ENCODE measurements around the gene PLSCR1.

Gene PLSCR1, protein sequence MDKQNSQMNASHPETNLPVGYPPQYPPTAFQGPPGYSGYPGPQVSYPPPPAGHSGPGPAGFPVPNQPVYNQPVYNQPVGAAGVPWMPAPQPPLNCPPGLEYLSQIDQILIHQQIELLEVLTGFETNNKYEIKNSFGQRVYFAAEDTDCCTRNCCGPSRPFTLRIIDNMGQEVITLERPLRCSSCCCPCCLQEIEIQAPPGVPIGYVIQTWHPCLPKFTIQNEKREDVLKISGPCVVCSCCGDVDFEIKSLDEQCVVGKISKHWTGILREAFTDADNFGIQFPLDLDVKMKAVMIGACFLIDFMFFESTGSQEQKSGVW
- total RNA-seq: 8.3 to 24.6 (median 17.5) reads per million in 9 experiments

DNA sequence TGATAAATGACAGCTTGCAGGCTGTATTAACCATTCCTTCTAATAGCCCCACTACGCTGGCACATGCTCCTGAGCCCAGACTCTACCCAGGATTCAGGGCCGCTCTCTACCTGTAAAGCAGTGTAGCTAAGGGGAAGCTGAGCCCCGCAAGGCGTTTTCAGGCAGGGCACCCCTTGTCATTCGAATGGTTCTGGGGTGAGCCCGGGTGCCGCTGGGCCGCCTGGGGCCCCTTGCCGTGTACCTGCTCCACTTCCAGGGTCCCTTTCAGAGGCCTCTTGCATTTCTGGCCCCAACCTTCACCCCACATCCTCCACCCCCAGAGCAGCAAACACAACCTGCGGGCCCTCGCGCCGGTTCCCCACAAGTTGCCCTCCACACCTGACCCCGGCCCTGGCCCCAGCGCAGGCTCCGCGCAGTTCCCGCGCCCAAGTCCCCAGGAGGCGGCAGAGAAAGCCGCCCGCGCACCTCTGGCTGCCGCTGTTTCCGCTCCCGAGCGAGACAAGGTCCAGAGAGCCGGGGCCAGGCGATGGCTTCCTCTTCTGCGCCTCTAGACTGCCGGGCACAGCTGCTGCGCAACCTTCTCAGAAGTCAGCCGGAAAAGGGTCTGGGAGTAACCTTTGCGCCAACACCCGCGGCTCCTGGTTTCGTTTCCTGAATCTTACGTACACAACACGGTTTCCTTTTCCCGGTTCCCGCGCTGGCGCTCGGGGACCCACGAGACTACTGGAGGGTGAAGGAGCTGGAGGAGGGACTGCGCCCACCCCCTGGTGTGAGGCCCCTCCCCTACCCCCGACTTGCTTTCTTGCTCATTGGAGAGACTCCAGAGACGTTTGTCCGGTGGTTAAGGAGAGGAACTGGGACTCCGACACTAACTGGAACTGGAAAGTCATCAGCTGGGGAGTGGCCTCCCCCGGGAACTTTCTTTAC lies at the start of gene PLSCR1:
TSS of gene PLSCR1 (minus strand) at position 606 of the 927 bp plus-strand sequence. CDS start 8,055 bp downstream, outside the sequence.
- peak; percentile 76 for ATAC-seq (replicated peaks)
- Mint-ChIP-seq H3K27ac (peak within 1 kb of the TSS; percentile 98), H3K27me3 (no peaks in the 10 kb centered on the region), H3K9me3 (no peaks in the 10 kb centered on the region), H3K36me3 (ENCODE audit: insufficient read depth) (peaks cover 5% of the 10 kb centered on the region), H3K4me1 (ENCODE audit: low read depth in 2 of 2) (peaks cover 37 to 51% of the 10 kb centered on the region in 2 donors), H3K4me3 (peak within 1 kb of the TSS; percentile 97)
- DNase-seq: peak; percentile 44 to 59 (median 44)

DNA sequence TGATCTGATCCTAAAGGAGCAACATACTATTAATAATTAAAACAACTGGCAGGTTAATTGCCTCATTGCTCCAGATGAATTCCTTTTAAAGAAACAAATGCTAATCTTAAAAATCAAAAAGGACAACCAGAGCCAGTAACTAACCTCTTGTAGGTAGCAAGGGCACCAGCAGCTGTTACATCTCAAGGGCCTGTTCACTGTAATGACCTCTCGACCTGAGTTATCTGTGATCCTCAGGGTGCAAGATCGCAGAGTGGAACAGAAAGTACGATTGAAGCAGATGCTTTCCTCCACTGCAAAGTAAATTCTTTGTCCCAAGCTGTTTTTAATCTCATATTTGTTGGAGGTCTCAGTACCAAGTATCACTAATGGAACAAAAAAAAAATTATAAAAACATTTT lies 49.4 kb upstream of the PLSCR1 start:
- Mint-ChIP-seq H3K27ac (no peak overlapping the region), H3K27me3 (no peaks in the 10 kb centered on the region), H3K9me3 (no peaks in the 10 kb centered on the region), H3K36me3 (ENCODE audit: insufficient read depth) (no peaks in the 10 kb centered on the region), H3K4me3 (no peak overlapping the region), H3K4me1 (ENCODE audit: low read depth in 2 of 2) (no peaks in the 10 kb centered on the region)
- DNase-seq: no peak
- ATAC-seq (replicated peaks): no peak

DNA sequence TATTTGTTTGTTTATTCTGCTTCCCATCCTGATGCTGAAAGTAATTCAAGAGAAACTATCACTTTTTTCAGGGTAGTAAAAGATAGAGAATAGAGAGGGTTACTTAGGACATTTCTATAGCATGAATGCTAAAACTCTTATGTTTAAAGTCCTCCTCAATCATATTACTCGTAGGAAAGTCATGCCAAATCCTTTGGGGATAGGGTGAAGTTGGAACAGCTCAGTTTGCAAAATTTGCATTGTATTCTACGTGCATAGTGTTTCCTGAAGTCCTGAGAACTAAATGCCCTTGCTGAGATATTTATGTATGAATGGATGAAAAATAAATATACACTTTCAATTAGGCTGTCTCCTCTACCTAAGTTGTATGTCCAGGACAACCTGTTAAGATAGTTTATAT lies 46.1 kb upstream of the PLSCR1 start:
- Mint-ChIP-seq H3K4me1 (ENCODE audit: low read depth in 2 of 2) (no peaks in the 10 kb centered on the region), H3K27me3 (no peaks in the 10 kb centered on the region), H3K4me3 (no peak overlapping the region), H3K9me3 (no peaks in the 10 kb centered on the region), H3K36me3 (ENCODE audit: insufficient read depth) (no peaks in the 10 kb centered on the region), H3K27ac (no peak overlapping the region)
- no peak for DNase-seq
- ATAC-seq (replicated peaks): no peak

DNA sequence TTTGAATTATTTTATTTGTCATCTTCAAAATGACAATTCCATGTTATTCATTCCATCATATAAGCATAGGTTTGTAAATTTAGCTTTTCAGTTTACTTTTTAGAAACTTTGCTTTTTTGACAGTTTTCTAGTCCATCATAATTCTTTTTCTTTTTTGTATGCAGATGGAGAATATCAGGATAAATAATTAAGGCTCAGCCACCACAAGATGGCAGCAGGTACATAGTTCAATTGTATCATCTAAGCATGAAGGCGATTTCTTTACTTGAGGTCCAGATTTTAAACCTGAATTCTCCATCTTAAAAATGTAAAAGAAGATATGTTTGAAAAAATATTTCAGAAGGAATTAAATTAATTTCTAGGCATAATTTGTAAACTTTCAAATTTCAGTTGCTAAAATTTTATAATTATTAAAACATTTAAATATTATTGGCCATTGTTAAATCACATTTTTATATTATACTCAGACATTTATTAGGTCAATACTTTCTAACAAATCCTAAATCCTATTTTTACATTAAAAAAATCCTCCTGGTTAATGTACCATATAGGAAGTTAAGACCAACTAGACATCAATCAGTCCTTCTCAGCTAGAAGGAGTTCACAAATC lies 45.6 kb upstream of the PLSCR1 start:
- no peak overlapping the region for H3K27ac Mint-ChIP-seq
- no peaks in the 10 kb centered on the region for H3K4me1 Mint-ChIP-seq (ENCODE audit: low read depth in 2 of 2)
- no peaks in the 10 kb centered on the region for H3K36me3 Mint-ChIP-seq (ENCODE audit: insufficient read depth)
- H3K27me3 Mint-ChIP-seq: no peaks in the 10 kb centered on the region
- H3K4me3 Mint-ChIP-seq: no peak overlapping the region
- no peaks in the 10 kb centered on the region for H3K9me3 Mint-ChIP-seq
- ATAC-seq (replicated peaks): no peak
- no peak for DNase-seq

DNA sequence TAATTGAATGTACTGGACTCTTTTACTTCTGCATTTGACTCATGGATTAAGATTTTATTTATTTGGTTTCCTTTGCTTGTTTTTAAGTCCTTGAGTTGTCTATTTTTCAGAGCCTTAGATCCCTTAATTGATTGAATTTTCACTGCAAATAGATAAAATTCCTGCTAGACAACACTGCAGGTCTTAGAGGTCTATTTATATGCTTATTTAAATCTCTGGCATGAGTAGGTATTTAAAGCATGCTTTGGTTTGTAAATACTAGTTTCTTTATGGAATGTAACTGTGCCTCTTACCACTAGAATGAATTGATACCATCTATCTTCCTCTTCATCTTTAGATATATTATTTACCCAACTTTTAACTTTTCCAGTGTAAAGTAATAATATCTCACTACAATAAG lies 40.7 kb upstream of the PLSCR1 start:
- Mint-ChIP-seq H3K27ac (no peak overlapping the region), H3K9me3 (peaks cover 2 to 6% of the 10 kb centered on the region in 2 donors), H3K27me3 (peaks cover 10 to 20% of the 10 kb centered on the region in 2 donors), H3K36me3 (ENCODE audit: insufficient read depth) (peaks cover 4% of the 10 kb centered on the region), H3K4me3 (no peak overlapping the region), H3K4me1 (ENCODE audit: low read depth in 2 of 2) (no peaks in the 10 kb centered on the region)
- ATAC-seq (replicated peaks) (no peak), DNase-seq (no peak)

DNA sequence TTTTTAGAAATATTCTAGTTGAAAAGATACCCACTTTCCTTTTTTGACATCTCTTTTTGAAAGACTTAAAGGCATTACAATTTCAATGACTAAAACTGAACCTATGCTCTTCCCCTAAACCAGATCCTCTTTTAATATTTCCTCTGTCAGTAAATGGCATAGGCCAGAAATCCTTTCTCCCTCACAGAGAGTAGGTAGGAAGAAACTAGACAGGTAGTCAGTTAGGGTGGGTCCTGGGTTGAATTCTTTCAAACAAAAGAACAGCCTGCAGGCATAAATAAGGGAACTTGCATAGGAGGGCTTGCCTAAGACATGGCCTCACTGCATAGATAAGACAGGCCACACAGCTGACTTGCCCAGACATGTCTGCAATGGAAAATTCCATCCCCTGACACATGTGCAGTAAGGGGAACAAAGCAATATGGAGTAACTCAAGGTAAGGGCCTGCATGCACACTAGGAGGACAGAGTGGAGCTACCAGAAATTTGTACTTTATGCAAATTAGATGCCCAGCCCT lies 37.6 kb upstream of the PLSCR1 start:
- peaks cover 4% of the 10 kb centered on the region for H3K36me3 Mint-ChIP-seq (ENCODE audit: insufficient read depth)
- ATAC-seq (replicated peaks) (no peak), DNase-seq (no peak)
- peaks cover 2 to 6% of the 10 kb centered on the region in 2 donors for H3K9me3 Mint-ChIP-seq
- no peak overlapping the region for H3K27ac Mint-ChIP-seq
- no peak overlapping the region for H3K4me3 Mint-ChIP-seq
- H3K4me1 Mint-ChIP-seq (ENCODE audit: low read depth in 2 of 2): no peaks in the 10 kb centered on the region
- peaks cover 10 to 20% of the 10 kb centered on the region in 2 donors for H3K27me3 Mint-ChIP-seq

DNA sequence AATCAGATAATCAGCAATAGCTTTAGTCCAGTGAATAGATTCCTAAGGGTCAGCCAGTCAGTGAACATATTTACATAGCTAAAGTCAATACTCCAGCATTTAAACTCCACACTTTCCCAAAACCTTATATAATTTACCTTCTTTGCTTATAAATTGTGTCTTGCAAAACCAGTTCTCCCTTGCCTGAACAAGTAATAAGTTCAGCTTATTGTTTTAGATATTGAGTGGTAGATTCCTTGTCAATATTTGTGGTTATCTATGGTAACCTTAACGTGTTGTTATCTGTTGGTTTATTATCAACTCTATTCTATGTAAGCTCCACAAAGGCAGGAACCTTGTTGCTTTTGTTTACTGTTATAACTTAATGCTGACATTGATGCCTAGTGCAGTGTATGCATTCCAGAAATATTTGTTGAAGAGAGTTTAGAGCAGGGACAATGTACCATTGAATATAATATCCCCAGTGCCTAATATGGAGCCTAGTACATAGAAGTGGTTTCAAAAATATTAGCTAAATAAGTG lies 36.7 kb upstream of the PLSCR1 start:
- ATAC-seq (replicated peaks) (no peak), DNase-seq (no peak)
- Mint-ChIP-seq H3K4me1 (ENCODE audit: low read depth in 2 of 2) (no peaks in the 10 kb centered on the region), H3K27me3 (peaks cover 10 to 20% of the 10 kb centered on the region in 2 donors), H3K36me3 (ENCODE audit: insufficient read depth) (peaks cover 4% of the 10 kb centered on the region), H3K9me3 (peaks cover 2 to 6% of the 10 kb centered on the region in 2 donors), H3K27ac (no peak overlapping the region), H3K4me3 (no peak overlapping the region)

DNA sequence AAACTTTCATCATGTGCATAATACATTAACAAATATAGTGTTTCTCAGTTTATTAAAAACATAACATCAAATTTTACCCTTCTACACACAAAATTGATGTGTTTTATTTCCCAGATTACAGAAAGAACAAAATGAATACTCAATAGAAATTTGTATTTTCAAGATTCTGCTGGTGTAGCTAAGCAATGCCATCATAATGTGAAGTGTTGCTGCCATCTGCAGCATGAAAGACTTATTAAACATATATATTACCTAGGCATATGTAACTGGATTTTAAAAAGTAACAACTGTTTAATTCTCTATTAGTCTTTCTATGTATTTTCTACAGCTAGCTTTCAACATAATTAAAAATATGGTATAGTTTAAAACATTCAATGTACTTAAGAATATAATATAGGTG lies 33.3 kb upstream of the PLSCR1 start:
- H3K27me3 Mint-ChIP-seq: peaks cover 2 to 6% of the 10 kb centered on the region in 2 donors
- no peak overlapping the region for H3K4me3 Mint-ChIP-seq
- DNase-seq: peak; percentile 10 to 18 (median 12)
- H3K4me1 Mint-ChIP-seq (ENCODE audit: low read depth in 2 of 2): no peaks in the 10 kb centered on the region
- peaks cover 0 to under 1% of the 10 kb centered on the region in 2 donors for H3K9me3 Mint-ChIP-seq
- peaks cover 4% of the 10 kb centered on the region for H3K36me3 Mint-ChIP-seq (ENCODE audit: insufficient read depth)
- no peak for ATAC-seq (replicated peaks)
- H3K27ac Mint-ChIP-seq: no peak overlapping the region

DNA sequence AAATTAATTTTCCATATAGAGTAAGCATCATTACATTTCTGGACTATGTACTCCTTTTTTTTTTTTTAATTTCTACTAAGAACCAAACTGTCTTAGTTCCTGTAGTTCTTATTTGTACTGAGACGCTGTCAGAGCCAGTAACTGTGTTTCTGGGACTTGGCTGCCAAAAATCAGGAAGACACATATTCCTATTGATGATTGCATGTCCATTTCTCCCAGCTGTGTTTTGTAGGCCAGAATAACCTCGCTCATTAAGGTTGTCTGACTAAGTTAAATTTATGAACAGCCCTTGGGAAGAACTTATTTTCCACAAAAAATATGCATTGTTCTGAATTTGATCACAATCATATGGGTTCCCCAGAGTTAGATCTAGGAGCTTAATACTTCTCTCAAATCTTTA lies 31.2 kb upstream of the PLSCR1 start:
- Mint-ChIP-seq H3K27me3 (peaks cover 0 to 8% of the 10 kb centered on the region in 2 donors), H3K9me3 (no peaks in the 10 kb centered on the region), H3K27ac (no peak overlapping the region), H3K36me3 (ENCODE audit: insufficient read depth) (peaks cover 1% of the 10 kb centered on the region), H3K4me1 (ENCODE audit: low read depth in 2 of 2) (no peaks in the 10 kb centered on the region), H3K4me3 (no peak overlapping the region)
- ATAC-seq (replicated peaks): no peak
- DNase-seq: no peak

DNA sequence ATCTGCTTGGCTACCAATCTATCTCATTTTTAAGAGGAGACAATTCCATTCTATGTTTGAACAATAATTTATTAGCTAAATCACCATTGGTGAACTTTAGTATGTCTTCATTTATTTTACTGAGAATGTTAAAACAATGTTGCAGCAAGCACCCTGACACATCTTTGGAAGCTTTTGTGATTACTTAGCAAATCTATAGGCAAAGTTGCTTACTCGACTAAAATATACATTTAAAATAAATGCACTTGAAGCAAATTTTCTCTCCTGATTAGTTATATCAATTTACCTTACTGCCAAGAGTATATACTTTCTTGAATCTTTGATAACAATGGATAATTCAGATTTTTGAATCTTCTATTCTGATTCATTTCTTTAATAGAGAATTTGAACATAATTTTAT lies 29.8 kb upstream of the PLSCR1 start:
- H3K27ac Mint-ChIP-seq: no peak overlapping the region
- ATAC-seq (replicated peaks): no peak

DNA sequence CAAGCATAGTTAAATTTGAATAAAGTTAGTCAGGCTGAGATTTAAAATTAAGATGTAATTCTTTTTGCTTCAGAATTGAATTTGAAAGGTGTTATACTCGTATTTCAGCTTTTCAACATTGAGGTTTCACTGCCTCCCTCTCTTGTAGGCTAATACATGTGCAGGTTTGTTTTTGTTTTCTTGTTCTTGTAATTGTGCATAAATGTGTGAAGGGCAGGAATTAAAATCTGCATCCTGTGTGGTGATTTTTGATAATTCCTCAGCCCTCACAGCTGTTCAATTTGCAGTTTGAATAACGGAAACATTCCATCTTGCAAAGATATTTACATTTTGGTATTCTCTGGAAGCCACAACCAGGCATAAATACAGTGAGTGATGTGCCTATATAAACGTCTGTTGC lies 24.9 kb upstream of the PLSCR1 start:
- Mint-ChIP-seq H3K4me1 (ENCODE audit: low read depth in 2 of 2) (no peaks in the 10 kb centered on the region), H3K9me3 (no peaks in the 10 kb centered on the region), H3K27me3 (peaks cover 0 to 6% of the 10 kb centered on the region in 2 donors), H3K36me3 (ENCODE audit: insufficient read depth) (no peaks in the 10 kb centered on the region), H3K4me3 (no peak overlapping the region), H3K27ac (no peak overlapping the region)
- ATAC-seq (replicated peaks) (no peak), DNase-seq (no peak)

More for the DNA sequence above, 29.8 kb upstream of the PLSCR1 start:
- H3K9me3 Mint-ChIP-seq: no peaks in the 10 kb centered on the region
- no peak overlapping the region for H3K4me3 Mint-ChIP-seq
- peaks cover 0 to 6% of the 10 kb centered on the region in 2 donors for H3K27me3 Mint-ChIP-seq
- no peak for DNase-seq
- H3K4me1 Mint-ChIP-seq (ENCODE audit: low read depth in 2 of 2): no peaks in the 10 kb centered on the region
- H3K36me3 Mint-ChIP-seq (ENCODE audit: insufficient read depth): no peaks in the 10 kb centered on the region

DNA sequence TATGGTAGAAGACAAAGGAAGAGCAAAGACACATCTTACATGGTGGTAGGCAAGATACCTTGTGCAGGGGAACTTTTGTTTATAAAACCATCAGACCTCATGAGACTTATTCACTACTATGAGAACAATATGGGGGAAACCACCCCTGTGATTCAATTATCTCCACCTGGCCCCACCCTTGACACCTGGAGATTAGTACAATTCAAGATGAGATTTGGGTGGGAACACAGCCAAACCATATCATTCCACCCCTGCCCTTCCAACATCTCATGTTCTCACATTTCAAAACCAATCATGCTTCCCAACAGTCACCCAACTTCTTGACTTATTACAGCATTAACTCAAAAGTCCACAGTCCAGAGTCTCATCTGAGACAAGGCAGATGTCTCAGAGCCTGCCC lies 21.7 kb upstream of the PLSCR1 start:
- H3K4me1 Mint-ChIP-seq (ENCODE audit: low read depth in 2 of 2): no peaks in the 10 kb centered on the region
- H3K9me3 Mint-ChIP-seq: no peaks in the 10 kb centered on the region
- peaks cover 5 to 17% of the 10 kb centered on the region in 2 donors for H3K27me3 Mint-ChIP-seq
- ATAC-seq (replicated peaks) (no peak), DNase-seq (no peak)
- H3K27ac Mint-ChIP-seq: no peak overlapping the region
- no peaks in the 10 kb centered on the region for H3K36me3 Mint-ChIP-seq (ENCODE audit: insufficient read depth)
- H3K4me3 Mint-ChIP-seq: no peak overlapping the region

DNA sequence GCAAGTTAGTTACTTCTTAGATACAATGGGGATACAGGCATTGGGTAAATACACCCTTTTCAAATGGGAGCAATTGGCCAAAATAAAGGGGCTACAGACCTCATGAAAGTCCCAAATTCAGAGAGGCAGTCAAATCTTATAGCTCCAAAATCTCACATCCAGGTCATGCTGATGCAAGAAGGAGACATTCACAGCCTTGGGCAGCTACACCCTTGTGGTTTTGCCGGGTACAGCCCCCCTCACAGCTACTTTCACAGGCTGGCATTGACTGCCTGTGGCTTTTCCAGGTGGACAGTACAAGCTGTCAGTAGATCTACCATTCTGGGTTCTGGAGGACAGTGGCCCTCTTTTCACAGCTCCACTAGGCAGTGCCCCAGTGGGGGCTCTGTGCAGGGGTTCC lies 17.5 kb upstream of the PLSCR1 start:
- Mint-ChIP-seq H3K4me3 (no peak overlapping the region), H3K4me1 (ENCODE audit: low read depth in 2 of 2) (no peaks in the 10 kb centered on the region), H3K27ac (no peak overlapping the region), H3K36me3 (ENCODE audit: insufficient read depth) (no peaks in the 10 kb centered on the region), H3K27me3 (peaks cover 0 to 17% of the 10 kb centered on the region in 2 donors), H3K9me3 (no peaks in the 10 kb centered on the region)
- ATAC-seq (replicated peaks) (no peak), DNase-seq (no peak)
